HG03159 (cell line): ENCODE data around the gene POLD2.

Experiments
- ATAC-seq: cut with Tn5 transposase; IDR thresholded peaks from one replicate; pipeline ENCODE4 v1.9.1; 2021; ENCODE audit warnings: mild to moderate bottlenecking, moderate library complexity; ENCODE audit not compliant: unreplicated experiment

The POLD2 gene

GRCh38 chr7:44103566-44103922, 19.8 kb downstream of the POLD2 start:
- ATAC-seq = no peak

- no peak for ATAC-seq
These were observed 20.3 kb downstream of the POLD2 start for GRCh38 chr7:44102846-44103565.

GRCh38 chr7:44101966-44102845, 21.1 kb downstream of the POLD2 start:
- no peak for ATAC-seq

- no peak for ATAC-seq
These were observed 21.9 kb downstream of the POLD2 start for GRCh38 chr7:44101303-44101965.

- ATAC-seq = no peak
These were observed 22.7 kb downstream of the POLD2 start for GRCh38 chr7:44100458-44101302.

- ATAC-seq = no peak
These were observed 23.7 kb downstream of the POLD2 start for GRCh38 chr7:44099669-44100068.

GRCh38 chr7:44098092-44099068, 25.0 kb downstream of the POLD2 start:
- ATAC-seq = no peak

GRCh38 chr7:44097064-44097932, 26.1 kb downstream of the POLD2 start:
- ATAC-seq = peak; percentile 76

GRCh38 chr7:44096326-44096881, 26.9 kb downstream of the POLD2 start:
- ATAC-seq = no peak

GRCh38 chr7:44095781-44096180, 27.6 kb downstream of the POLD2 start:
- ATAC-seq = no peak

- no peak for ATAC-seq
These were observed 28.3 kb downstream of the POLD2 start for GRCh38 chr7:44094883-44095592.

GRCh38 chr7:44094365-44094764, 29.0 kb downstream of the POLD2 start:
- ATAC-seq = no peak

- no peak for ATAC-seq
These were observed 30.2 kb downstream of the POLD2 start for GRCh38 chr7:44093102-44093641.

GRCh38 chr7:44087911-44088838, 35.2 kb downstream of the POLD2 start:
- no peak for ATAC-seq

- ATAC-seq = no peak
These were observed 36.7 kb downstream of the POLD2 start for GRCh38 chr7:44086627-44087026.

- no peak for ATAC-seq
These were observed 37.8 kb downstream of the POLD2 start for GRCh38 chr7:44085546-44085945.
